Central memory CD8-positive, alpha-beta T cell (primary cell): ENCODE measurements around the gene LDB1.

Experiments used
- ATAC-seq: fragments of 150-1000 bp; cut with Tn5 transposase; replicated peaks from 2 replicates; pipeline ENCODE4 v1.10.0; 2022; ENCODE audit warnings: mild to moderate bottlenecking, moderate FRiP score, moderate number of reproducible peaks; ENCODE audit not compliant: poor library complexity, severe bottlenecking; ENCODE audit errors: extremely low read depth
- DNase-seq, 2 donors: peaks; one replicate each; pipeline ENCODE4 v3.0.0; 2021; ENCODE audit warnings: low spot score in 2 of 2
- H3K27ac Mint-ChIP-seq: one replicate; pipeline ENCODE4 v1.8.0; 2022; ENCODE audit warnings: low read depth, mild to moderate bottlenecking, moderate library complexity, mixed read lengths
- H3K27me3 Mint-ChIP-seq: one replicate; pipeline ENCODE4 v1.8.0; 2022; ENCODE audit warnings: mixed read lengths
- H3K36me3 Mint-ChIP-seq: one replicate; pipeline ENCODE4 v1.8.0; 2022; ENCODE audit warnings: mild to moderate bottlenecking, moderate library complexity, mixed read lengths; ENCODE audit not compliant: insufficient read depth
- H3K4me1 Mint-ChIP-seq: one replicate; pipeline ENCODE4 v1.8.0; 2022; ENCODE audit warnings: mixed read lengths
- H3K4me3 Mint-ChIP-seq: one replicate; pipeline ENCODE4 v1.8.0; 2022; ENCODE audit warnings: mild to moderate bottlenecking, moderate library complexity, mixed read lengths
- H3K9me3 Mint-ChIP-seq: one replicate; pipeline ENCODE4 v1.8.0; 2022; ENCODE audit warnings: mixed read lengths

The LDB1 gene

DNA sequence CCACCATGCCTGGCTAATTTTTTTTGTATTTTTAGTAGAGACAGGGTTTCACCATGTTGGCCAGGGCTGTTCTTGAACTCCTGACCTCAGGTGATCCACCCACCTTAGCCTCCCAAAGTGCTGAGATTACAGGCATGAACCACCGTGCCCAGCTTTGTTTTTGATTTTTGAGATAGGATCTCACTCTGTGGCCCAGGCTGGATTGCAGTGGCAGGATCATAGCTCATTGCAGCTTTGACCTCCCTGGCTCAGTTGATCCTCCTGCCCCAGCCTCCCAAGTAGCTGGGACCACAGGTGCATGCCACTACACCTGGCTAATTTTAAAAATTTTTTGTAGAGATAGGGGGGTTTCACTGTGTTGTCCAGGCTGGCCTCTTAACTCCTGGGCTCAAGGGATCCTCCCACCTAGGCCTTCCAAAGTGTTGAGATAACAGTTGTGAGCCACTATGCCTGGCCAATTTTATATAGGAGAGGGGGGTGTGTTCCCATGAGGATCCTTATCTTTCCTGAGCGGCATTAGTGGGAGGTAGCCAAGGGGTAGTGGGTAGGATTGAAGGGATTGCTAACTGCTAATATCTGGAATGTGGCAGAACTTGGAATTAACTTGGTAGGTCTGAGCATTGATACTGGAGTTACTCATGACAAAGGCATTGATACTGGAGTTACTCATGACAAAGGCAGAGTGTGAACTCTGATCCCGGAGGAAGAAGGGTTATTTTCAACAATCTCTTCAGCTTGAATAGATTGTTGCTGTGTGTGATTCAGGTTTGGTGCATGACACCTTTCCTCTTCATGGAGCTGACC lies 31.0 kb upstream of the LDB1 start:
- peaks cover 31% of the 10 kb centered on the region for H3K36me3 Mint-ChIP-seq
- peak overlapping the region; percentile 95 for H3K27ac Mint-ChIP-seq

DNA sequence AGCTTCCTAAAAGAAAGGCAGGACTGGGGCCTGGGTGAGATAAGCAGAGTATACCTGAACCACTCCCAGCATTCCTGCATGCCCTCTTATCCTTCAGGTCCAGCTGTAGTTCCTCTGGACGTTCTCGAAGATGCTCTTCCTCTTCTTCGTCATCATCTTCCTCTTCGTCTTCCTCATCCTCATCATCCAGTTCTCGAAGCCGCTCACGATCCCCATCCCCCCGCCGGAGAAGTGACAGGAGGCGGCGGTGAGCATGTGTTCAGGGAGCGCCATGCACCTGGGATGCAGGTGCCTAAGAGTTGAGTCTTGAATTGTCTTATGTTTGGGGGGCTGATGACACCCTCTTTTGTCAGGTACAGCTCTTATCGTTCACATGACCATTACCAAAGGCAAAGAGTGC lies 28.1 kb upstream of the LDB1 start:
- peaks cover 39% of the 10 kb centered on the region for H3K36me3 Mint-ChIP-seq
- no peak overlapping the region for H3K4me3 Mint-ChIP-seq
- no peak for ATAC-seq
- H3K27me3 Mint-ChIP-seq = no peaks in the 10 kb centered on the region
- H3K4me1 Mint-ChIP-seq = peaks cover 26% of the 10 kb centered on the region
- H3K27ac Mint-ChIP-seq = no peak overlapping the region
- no peaks in the 10 kb centered on the region for H3K9me3 Mint-ChIP-seq
- DNase-seq = no peak

More for the DNA sequence above, 31.0 kb upstream of the LDB1 start:
- Mint-ChIP-seq H3K9me3 (no peaks in the 10 kb centered on the region), H3K27me3 (no peaks in the 10 kb centered on the region), H3K4me3 (peak overlapping the region; percentile 90), H3K4me1 (peaks cover 33% of the 10 kb centered on the region)
- no peak for DNase-seq
- no peak for ATAC-seq

DNA sequence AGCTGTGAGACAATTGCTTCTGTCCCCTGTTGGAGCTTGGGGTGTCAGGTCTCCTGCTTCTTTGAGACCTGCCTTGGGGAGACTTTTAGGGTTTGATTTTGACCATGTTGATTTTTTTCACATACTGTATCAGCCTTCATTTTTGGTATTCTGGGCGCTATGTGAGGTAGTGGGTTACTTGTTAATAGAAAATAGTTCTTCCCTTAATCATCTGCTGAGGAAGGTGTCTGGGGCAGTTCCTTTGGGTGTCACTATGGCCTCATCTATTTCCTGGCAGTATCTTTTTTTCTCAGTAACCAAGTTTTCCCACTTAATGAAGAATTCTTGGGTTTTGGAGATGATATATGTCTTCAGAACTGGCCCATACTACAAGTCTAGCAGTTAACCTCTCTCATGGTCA lies 27.4 kb upstream of the LDB1 start:
- H3K9me3 Mint-ChIP-seq = no peaks in the 10 kb centered on the region
- ATAC-seq (no peak), DNase-seq (no peak)
- no peak overlapping the region for H3K4me3 Mint-ChIP-seq
- H3K4me1 Mint-ChIP-seq = peaks cover 23% of the 10 kb centered on the region
- H3K36me3 Mint-ChIP-seq = peaks cover 44% of the 10 kb centered on the region
- peak overlapping the region; percentile 65 for H3K27ac Mint-ChIP-seq
- no peaks in the 10 kb centered on the region for H3K27me3 Mint-ChIP-seq

DNA sequence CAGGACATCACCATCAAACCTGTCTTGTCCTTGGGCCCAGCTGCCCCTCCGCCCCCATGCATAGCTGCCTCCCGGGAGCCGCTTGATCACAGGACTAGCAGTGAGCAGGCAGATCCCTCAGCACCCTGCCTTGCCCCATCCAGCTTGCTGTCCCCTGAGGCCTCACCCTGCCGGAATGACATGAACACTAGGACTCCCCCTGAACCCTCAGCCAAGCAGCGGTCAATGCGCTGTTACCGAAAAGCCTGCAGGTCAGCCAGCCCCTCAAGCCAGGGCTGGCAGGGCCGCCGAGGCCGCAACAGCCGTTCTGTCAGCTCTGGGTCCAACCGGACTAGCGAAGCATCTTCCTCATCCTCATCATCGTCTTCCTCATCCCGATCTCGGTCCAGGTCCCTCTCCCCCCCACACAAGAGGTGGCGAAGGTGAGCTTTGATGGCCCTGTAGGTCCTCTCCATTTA lies 26.8 kb upstream of the LDB1 start:
- H3K4me1 Mint-ChIP-seq = peaks cover 19% of the 10 kb centered on the region
- H3K36me3 Mint-ChIP-seq = peaks cover 39% of the 10 kb centered on the region
- H3K9me3 Mint-ChIP-seq = no peaks in the 10 kb centered on the region
- H3K4me3 Mint-ChIP-seq = no peak overlapping the region
- peak overlapping the region; percentile 65 for H3K27ac Mint-ChIP-seq
- H3K27me3 Mint-ChIP-seq = no peaks in the 10 kb centered on the region
- ATAC-seq (no peak), DNase-seq (no peak)

DNA sequence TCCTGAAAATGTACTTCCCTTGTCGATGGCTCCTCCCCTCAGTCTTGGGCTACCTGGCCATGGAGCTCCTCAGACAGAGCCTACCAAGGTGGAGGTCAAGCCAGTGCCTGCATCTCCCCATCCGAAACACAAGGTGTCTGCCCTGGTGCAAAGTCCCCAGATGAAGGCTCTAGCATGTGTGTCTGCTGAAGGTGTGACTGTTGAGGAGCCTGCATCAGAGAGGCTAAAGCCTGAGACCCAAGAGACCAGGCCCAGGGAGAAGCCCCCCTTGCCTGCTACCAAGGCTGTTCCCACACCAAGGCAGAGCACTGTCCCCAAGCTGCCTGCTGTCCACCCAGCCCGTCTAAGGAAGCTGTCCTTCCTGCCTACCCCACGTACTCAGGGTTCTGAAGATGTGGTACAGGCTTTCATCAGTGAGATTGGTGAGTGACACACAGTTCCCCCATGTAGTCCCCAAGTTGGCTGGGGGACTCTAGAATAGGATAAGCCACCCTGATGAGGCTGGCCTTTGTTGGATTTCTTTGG lies 21.5 kb upstream of the LDB1 start:
- Mint-ChIP-seq H3K27ac (no peak overlapping the region), H3K4me3 (no peak overlapping the region), H3K9me3 (no peaks in the 10 kb centered on the region)

DNA sequence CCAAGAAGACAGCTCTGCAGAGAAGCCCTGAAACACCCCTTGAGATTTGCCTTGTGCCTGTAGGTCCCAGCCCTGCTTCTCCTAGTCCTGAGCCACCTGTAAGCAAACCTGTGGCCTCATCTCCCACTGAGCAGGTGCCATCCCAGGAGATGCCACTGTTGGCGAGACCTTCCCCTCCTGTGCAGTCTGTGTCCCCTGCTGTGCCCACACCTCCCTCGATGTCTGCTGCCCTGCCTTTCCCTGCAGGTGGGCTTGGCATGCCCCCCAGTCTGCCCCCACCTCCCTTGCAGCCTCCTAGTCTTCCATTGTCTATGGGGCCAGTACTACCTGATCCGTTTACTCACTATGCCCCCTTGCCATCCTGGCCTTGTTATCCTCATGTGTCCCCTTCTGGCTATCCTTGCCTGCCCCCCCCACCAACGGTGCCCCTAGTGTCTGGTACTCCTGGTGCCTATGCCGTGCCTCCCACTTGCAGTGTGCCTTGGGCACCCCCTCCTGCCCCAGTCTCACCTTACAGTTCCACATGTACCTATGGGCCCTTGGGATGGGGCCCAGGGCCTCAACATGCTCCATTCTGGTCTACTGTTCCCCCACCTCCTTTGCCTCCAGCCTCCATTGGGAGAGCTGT lies 20.9 kb upstream of the LDB1 start:
- Mint-ChIP-seq H3K9me3 (no peaks in the 10 kb centered on the region), H3K4me3 (no peak overlapping the region), H3K27me3 (no peaks in the 10 kb centered on the region), H3K36me3 (peaks cover 45% of the 10 kb centered on the region), H3K27ac (no peak overlapping the region), H3K4me1 (peaks cover 17% of the 10 kb centered on the region)
- ATAC-seq (no peak), DNase-seq (no peak)

More for the DNA sequence above, 21.5 kb upstream of the LDB1 start:
- Mint-ChIP-seq H3K4me1 (peaks cover 16% of the 10 kb centered on the region), H3K27me3 (no peaks in the 10 kb centered on the region), H3K36me3 (peaks cover 43% of the 10 kb centered on the region)
- ATAC-seq = no peak
- no peak for DNase-seq

DNA sequence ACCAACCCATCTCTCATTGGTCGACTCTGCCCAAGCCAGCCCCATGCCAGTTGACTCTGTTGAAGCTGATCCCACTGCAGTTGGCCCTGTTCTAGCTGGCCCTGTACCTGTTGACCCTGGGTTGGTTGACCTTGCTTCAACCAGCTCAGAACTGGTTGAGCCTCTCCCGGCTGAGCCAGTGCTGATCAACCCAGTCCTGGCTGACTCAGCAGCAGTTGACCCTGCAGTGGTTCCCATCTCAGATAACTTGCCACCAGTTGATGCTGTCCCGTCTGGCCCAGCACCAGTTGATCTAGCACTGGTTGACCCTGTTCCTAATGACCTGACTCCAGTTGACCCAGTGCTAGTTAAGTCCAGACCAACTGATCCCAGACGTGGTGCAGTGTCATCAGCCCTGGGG lies 20.1 kb upstream of the LDB1 start:
- Mint-ChIP-seq H3K4me3 (no peak overlapping the region), H3K36me3 (peaks cover 43% of the 10 kb centered on the region), H3K27me3 (no peaks in the 10 kb centered on the region), H3K27ac (no peak overlapping the region), H3K9me3 (no peaks in the 10 kb centered on the region), H3K4me1 (peaks cover 25% of the 10 kb centered on the region)
- no peak for DNase-seq
- no peak for ATAC-seq

DNA sequence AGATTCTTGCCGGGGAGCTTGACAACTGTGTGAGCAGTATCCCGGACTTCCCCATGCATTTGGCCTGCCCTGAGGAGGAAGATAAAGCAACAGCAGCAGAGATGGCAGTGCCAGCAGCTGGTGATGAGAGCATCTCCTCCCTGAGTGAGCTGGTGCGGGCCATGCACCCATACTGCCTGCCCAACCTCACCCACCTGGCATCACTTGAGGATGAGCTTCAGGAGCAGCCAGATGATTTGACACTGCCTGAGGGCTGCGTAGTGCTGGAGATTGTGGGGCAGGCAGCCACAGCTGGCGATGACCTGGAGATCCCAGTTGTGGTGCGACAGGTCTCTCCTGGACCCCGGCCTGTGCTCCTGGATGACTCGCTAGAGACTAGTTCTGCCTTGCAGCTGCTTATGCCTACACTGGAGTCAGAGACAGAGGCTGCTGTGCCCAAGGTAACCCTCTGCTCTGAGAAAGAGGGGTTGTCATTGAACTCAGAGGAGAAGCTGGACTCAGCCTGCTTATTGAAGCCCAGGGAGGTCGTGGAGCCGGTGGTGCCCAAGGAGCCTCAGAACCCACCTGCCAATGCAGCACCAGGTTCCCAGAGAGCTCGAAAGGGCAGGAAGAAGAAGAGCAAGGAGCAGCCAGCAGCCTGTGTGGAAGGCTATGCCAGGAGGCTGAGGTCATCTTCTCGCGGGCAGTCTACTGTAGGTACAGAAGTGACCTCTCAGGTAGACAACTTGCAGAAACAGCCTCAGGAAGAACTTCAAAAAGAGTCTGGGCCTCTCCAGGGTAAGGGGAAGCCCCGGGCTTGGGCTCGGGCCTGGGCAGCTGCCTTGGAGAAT lies 19.3 kb upstream of the LDB1 start:
- H3K27ac Mint-ChIP-seq = no peak overlapping the region
- H3K27me3 Mint-ChIP-seq = no peaks in the 10 kb centered on the region
- H3K9me3 Mint-ChIP-seq = no peaks in the 10 kb centered on the region
- H3K36me3 Mint-ChIP-seq = peaks cover 40% of the 10 kb centered on the region
- no peak for DNase-seq
- no peak for ATAC-seq
- no peak overlapping the region for H3K4me3 Mint-ChIP-seq
- H3K4me1 Mint-ChIP-seq = peaks cover 32% of the 10 kb centered on the region

DNA sequence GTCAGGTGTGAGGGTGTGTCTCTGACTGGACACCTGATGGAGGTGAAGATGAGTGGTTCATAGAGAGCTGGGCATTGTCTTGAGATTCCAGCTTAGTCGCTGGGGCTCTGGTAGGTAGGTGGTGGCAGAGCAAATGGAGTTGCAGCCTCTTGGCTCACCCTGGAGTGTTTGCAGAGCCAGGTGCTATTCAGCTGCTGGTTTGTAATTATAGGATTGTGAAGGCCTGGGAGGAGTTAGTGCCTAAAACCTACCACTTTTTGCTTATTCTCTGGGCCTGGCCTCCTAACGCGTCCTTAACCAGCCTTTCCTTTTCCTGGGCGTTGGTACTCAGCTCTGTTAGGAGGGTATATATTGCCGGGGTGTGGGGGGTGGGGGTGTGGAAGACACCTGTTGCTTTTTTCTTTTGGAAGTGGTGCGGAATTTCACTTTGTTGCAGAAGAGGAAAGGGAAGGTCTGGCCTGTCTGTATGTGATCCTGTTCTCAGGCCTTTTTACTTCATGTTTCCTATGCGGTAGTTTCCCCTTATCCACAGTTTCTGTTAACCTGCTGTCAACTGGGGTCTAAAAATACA lies 15.9 kb upstream of the LDB1 start:
- peaks cover 42% of the 10 kb centered on the region for H3K4me1 Mint-ChIP-seq
- H3K36me3 Mint-ChIP-seq = peaks cover 27% of the 10 kb centered on the region

DNA sequence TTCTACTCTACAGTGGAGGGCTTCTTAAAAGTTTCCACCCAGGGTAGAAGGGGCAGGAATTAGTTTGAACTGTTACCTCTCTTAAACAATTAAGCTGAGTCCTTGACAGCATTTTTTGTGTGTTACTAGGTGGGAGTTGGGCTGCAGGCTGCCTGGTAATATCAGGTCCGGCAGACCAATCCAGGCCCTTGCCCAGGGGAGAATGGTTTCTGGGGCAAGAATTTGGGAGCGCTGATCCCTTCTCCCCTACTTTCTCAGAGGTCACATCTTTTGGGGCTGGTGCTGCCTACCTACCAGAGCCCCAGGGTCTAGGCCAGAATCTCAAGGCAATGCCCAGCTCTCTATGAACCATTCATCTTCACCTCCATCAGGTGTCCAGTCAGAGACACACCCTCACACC lies 14.2 kb upstream of the LDB1 start:
- DNase-seq = no peak

More for the DNA sequence above, 15.9 kb upstream of the LDB1 start:
- Mint-ChIP-seq H3K27me3 (no peaks in the 10 kb centered on the region), H3K9me3 (no peaks in the 10 kb centered on the region), H3K4me3 (no peak overlapping the region), H3K27ac (no peak overlapping the region)
- DNase-seq (no peak), ATAC-seq (no peak)

DNA sequence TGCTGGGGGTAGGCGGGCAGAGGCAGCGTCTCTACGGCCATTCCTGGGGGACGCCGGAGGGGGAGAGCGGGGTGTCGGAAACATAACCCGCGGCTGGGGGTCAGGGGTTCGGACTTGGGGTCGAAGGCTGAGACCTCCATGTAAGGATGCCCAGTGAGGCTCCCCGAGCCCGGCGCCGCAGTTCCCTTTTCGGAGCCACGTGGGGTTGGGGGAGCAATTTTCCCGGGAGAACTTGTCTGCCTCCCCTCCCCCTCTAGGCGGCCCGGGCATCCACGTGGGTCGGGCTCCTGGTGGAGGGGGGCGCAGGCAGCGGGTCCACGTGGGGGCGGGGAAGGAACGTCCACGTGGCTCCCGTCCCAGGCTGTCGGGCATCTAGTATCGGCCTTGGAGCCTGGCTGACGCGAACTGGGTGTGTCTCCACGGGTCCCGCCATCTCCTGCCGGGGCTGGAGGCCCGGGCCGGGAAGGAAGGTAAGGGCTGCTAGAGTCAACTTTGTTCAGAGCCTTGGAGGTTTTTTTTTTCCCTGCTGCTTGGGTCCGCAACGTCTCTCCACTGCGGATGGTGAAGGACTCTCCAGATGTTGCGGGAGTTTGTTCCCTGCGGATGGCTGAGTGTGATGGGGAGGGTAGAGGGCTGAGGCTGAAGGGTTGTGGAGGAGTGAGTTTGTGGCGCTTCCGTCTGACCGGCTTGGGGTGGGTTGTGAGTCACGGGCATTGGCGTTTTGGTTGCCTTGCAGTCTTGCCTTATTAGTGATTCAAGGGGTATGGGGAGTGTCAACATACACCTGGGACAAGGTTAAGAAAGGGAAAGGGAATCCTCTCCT lies 13.4 kb upstream of the LDB1 start:
- Mint-ChIP-seq H3K4me1 (peaks cover 38% of the 10 kb centered on the region), H3K36me3 (peaks cover 11% of the 10 kb centered on the region), H3K4me3 (peak overlapping the region; percentile 98), H3K9me3 (no peaks in the 10 kb centered on the region), H3K27ac (peak overlapping the region; percentile 96), H3K27me3 (no peaks in the 10 kb centered on the region)
- ATAC-seq (no peak), DNase-seq (no peak)

More for the DNA sequence above, 14.2 kb upstream of the LDB1 start:
- ATAC-seq = no peak
- no peaks in the 10 kb centered on the region for H3K27me3 Mint-ChIP-seq
- H3K4me1 Mint-ChIP-seq = peaks cover 38% of the 10 kb centered on the region
- H3K27ac Mint-ChIP-seq = peak overlapping the region; percentile 96
- no peaks in the 10 kb centered on the region for H3K9me3 Mint-ChIP-seq
- H3K36me3 Mint-ChIP-seq = peaks cover 16% of the 10 kb centered on the region
- peak overlapping the region; percentile 98 for H3K4me3 Mint-ChIP-seq
